ENCODE measurements around the gene CD27. TPM values are rescaled to one million over a fixed set of nuclear protein-coding genes. Genes with fewer than 3 reads are reported as not detected.

Gene CD27
- polyA plus RNA-seq, 1 of the 3 experiments (the other 2 are of a cell fraction): not detected

GRCh38 chr12:6434205-6435140 is 10.3 kb upstream of the CD27 start:
- H3K4me1 ChIP-seq (ENCODE audit: control insufficient read depth in 1 of 2, insufficient read depth in 2 of 2, low read depth in 1 of 2, low read length in 1 of 2): peaks cover 3 to 6% of the 10 kb centered on the region in 2 experiments; a peak in 2 of 4 replicates
- TF ChIP-seq TAF1 (IDR thresholded peaks at IDR 0.05; ENCODE audit: borderline replicate concordance, low read depth, low read length) (no peak), MXI1 (IDR thresholded peaks at IDR 0.05; ENCODE audit: low read depth, low read length) (no peak), SMC3 (IDR thresholded peaks at IDR 0.05; ENCODE audit: low read depth, low read length) (no peak), RFX5 (IDR thresholded peaks at IDR 0.05; ENCODE audit: low read length) (no peak), RCOR1 (IDR thresholded peaks at IDR 0.05; ENCODE audit: low read length) (no peak), GATA2 (CRISPR knock-in tag; IDR thresholded peaks at IDR 0.05) (no peak), FOSL2 (IDR thresholded peaks at IDR 0.05; ENCODE audit: borderline replicate concordance, low read depth) (no peak), TCF12 (IDR thresholded peaks at IDR 0.05) (no peak), TEAD4 (IDR thresholded peaks at IDR 0.05; ENCODE audit: borderline replicate concordance, insufficient read depth) (no peak), RAD21 (IDR thresholded peaks at IDR 0.05; ENCODE audit: low read length) (no peak), EZH2phosphoT487 (IDR thresholded peaks at IDR 0.05; ENCODE audit: borderline replicate concordance, low read depth) (no peak), CHD2 (IDR thresholded peaks at IDR 0.05; ENCODE audit: low read length, partially characterized antibody) (no peak), MEF2A (IDR thresholded peaks at IDR 0.05; ENCODE audit: borderline replicate concordance, low read depth) (no peak), GABPA (IDR thresholded peaks at IDR 0.05; ENCODE audit: low read depth) (no peak)
- TF ChIP-seq, protein P1, sequence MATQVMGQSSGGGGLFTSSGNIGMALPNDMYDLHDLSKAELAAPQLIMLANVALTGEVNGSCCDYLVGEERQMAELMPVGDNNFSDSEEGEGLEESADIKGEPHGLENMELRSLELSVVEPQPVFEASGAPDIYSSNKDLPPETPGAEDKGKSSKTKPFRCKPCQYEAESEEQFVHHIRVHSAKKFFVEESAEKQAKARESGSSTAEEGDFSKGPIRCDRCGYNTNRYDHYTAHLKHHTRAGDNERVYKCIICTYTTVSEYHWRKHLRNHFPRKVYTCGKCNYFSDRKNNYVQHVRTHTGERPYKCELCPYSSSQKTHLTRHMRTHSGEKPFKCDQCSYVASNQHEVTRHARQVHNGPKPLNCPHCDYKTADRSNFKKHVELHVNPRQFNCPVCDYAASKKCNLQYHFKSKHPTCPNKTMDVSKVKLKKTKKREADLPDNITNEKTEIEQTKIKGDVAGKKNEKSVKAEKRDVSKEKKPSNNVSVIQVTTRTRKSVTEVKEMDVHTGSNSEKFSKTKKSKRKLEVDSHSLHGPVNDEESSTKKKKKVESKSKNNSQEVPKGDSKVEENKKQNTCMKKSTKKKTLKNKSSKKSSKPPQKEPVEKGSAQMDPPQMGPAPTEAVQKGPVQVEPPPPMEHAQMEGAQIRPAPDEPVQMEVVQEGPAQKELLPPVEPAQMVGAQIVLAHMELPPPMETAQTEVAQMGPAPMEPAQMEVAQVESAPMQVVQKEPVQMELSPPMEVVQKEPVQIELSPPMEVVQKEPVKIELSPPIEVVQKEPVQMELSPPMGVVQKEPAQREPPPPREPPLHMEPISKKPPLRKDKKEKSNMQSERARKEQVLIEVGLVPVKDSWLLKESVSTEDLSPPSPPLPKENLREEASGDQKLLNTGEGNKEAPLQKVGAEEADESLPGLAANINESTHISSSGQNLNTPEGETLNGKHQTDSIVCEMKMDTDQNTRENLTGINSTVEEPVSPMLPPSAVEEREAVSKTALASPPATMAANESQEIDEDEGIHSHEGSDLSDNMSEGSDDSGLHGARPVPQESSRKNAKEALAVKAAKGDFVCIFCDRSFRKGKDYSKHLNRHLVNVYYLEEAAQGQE (IDR thresholded peaks at IDR 0.05; ENCODE audit: low read depth, low read length): no peak
- TF ChIP-seq, protein P2, sequence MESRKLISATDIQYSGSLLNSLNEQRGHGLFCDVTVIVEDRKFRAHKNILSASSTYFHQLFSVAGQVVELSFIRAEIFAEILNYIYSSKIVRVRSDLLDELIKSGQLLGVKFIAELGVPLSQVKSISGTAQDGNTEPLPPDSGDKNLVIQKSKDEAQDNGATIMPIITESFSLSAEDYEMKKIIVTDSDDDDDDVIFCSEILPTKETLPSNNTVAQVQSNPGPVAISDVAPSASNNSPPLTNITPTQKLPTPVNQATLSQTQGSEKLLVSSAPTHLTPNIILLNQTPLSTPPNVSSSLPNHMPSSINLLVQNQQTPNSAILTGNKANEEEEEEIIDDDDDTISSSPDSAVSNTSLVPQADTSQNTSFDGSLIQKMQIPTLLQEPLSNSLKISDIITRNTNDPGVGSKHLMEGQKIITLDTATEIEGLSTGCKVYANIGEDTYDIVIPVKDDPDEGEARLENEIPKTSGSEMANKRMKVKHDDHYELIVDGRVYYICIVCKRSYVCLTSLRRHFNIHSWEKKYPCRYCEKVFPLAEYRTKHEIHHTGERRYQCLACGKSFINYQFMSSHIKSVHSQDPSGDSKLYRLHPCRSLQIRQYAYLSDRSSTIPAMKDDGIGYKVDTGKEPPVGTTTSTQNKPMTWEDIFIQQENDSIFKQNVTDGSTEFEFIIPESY (IDR thresholded peaks at IDR 0.05; ENCODE audit: borderline replicate concordance, low read depth): no peak
- TF ChIP-seq, protein P3, sequence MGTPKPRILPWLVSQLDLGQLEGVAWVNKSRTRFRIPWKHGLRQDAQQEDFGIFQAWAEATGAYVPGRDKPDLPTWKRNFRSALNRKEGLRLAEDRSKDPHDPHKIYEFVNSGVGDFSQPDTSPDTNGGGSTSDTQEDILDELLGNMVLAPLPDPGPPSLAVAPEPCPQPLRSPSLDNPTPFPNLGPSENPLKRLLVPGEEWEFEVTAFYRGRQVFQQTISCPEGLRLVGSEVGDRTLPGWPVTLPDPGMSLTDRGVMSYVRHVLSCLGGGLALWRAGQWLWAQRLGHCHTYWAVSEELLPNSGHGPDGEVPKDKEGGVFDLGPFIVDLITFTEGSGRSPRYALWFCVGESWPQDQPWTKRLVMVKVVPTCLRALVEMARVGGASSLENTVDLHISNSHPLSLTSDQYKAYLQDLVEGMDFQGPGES (IDR thresholded peaks at IDR 0.05; ENCODE audit: low read depth, low read length): no peak
- H4K20me1 ChIP-seq (ENCODE audit: insufficient read depth): no peaks in the 10 kb centered on the region
- H2AFZ ChIP-seq (ENCODE audit: low read depth): no peak overlapping the region
- H3K9ac ChIP-seq: no peak overlapping the region
- no peak overlapping the region for H3K4me3 ChIP-seq (ENCODE audit: low read depth in 2 of 2, low read length in 1 of 2)
- no peaks in the 10 kb centered on the region for H3K27me3 ChIP-seq (ENCODE audit: insufficient read depth)
- CTCF ChIA-PET: interaction anchor here (1.9 to 2.3 kb wide), 2 partner anchors 11 to 31 kb away, joined by 7 to 8 read pairs; no protein-coding TSS in a partner anchor
- no peaks in the 10 kb centered on the region for H3K9me3 ChIP-seq
- DNase-seq: no peak
- H3K4me2 ChIP-seq: no peak overlapping the region
- H3K36me3 ChIP-seq (replicated peaks in 1 of 2; ENCODE audit: control insufficient read depth in 1 of 2, insufficient read depth in 2 of 2, low read length in 1 of 2): no peaks in the 10 kb centered on the region
- H3F3A ChIP-seq (replicated peaks; ENCODE audit: insufficient read depth): no peaks in the 10 kb centered on the region
- no peaks in the 10 kb centered on the region for H3K79me2 ChIP-seq (ENCODE audit: insufficient read depth)
- H3K27ac ChIP-seq (ENCODE audit: low read depth in 2 of 2, low read length in 1 of 2): no peak overlapping the region
- no peaks in the 10 kb centered on the region for H3K9me2 ChIP-seq
- 93% methylated on average over 14 of the region's 17 CpGs for WGBS (ENCODE audit: low lambda C conversion rate)
- POLR2A ChIA-PET: interaction anchor here (1.2 kb wide), 1 partner anchor 36 kb away, joined by 4 read pairs; the partner anchor contains the start of gene VAMP1

All from SK-N-SH (cell line).